Right lobe of liver (tissue), 6 donors: ENCODE measurements around the gene CDK14. TPM values are rescaled to one million over a fixed set of nuclear protein-coding genes. Genes with fewer than 3 reads are reported as not detected.
A peak's percentile ranks its signal among the peaks of the same experiment; 100 is the strongest.

Source experiments
- ATAC-seq, 4 donors: fragments of 200-7000 bp; cut with Tn5 transposase; one replicate each; pipeline ENCODE4 v1.9.1; 2020; ENCODE audit warnings: mild to moderate bottlenecking in 4 of 4, moderate library complexity in 4 of 4
- DNase-seq, 3 donors: peaks; one replicate each; pipeline ENCODE4 v3.0.0-alpha.2; 2020
- H3K27ac ChIP-seq, 3 donors: fragments of 200-600 bp; one replicate each; pipeline ENCODE4 v1.8.0; 2022
- H3K27me3 ChIP-seq, 2 donors: fragments of 200-600 bp; one replicate each; pipeline ENCODE4 v1.8.0; 2022
- H3K36me3 ChIP-seq, 4 donors: fragments of 200-600 bp; sonication (generic) in 1 of 4; one replicate each; pipeline versions ENCODE4 v1.5.1 to v1.8.0; 2017 to 2022; ENCODE audit warnings: control low read depth in 1 of 4
- H3K4me1 ChIP-seq, 4 donors: fragments of 200-600 bp; sonication (generic) in 1 of 4; one replicate each; pipeline versions ENCODE4 v1.5.1 to v1.8.0; 2017 to 2022; ENCODE audit warnings: control low read depth in 1 of 4
- H3K4me3 ChIP-seq, 3 donors: fragments of 200-600 bp; one replicate each; pipeline ENCODE4 v1.8.0; 2022
- H3K9me3 ChIP-seq, 4 donors: fragments of 200-600 bp; sonication (generic) in 1 of 4; one replicate each; pipeline versions ENCODE4 v1.5.1 to v1.8.0; 2017 to 2022; ENCODE audit warnings: control low read depth in 1 of 4
- POLR2A ChIP-seq: fragments of 450-650 bp; IDR thresholded peaks from one replicate; pipeline ENCODE4 v1.6.1; 2017; ENCODE audit warnings: antibody characterized with exemption, mild to moderate bottlenecking
- WGBS: methylation state at CpG from one replicate; pipeline ENCODE4 v1.1.6; 2018; ENCODE audit warnings: low coverage, low lambda C conversion rate; ENCODE audit not compliant: insufficient coverage; ENCODE audit errors: missing lambda C conversion rate; 5-methylcytosine and 5-hydroxymethylcytosine counted together
- intact Hi-C, 2 donors: fragments of 100-400 bp; cut with DNase I; formaldehyde crosslinking; loops; one replicate each; pipeline versions ENCODE4 v1.11.2 to v1.14.1; 2022
- total RNA-seq, 6 experiments: library from RNA; depleted of rRNA in 2 of 6; stranded (reverse); fragments of >200 nt in 2 of 6; fragmentation: NEBNext Ultra II Directional in 3 of 6; extraction: Animal tissue kit (Norgen Biotek cat#: 25700) in 3 of 6; gene quantifications; one replicate each; pipeline versions ENCODE4 v1.1.0 to v1.2.4, GENCODE V29; 2016 to 2023
- TF ChIP-seq, protein P1 (sequence below), 4 donors: fragments of 200-600 bp in 3 of 4; fragments of 450-650 bp in 1 of 4; IDR thresholded peaks; one replicate each; pipeline versions ENCODE4 v1.5.1 to v1.8.0; 2016 to 2022; ENCODE audit warnings: antibody characterized with exemption in 4 of 4, mild to moderate bottlenecking in 2 of 4
- donor health status: DM: no; HTN: yes; CAD: no.
- donor health status: DM: no; HTN: no; CAD: no.
- donor health status: DM: no; HTN: no; CAD: no.
- donor health status: DM: no; HTN: yes; CAD: no.
- donor health status: DM: no; HTN: yes; CAD: no.

Gene CDK14
- total RNA-seq, 6 experiments from 2014 or later, result 12.6 to 28.7 (median 17.9) TPM

- Histone ChIP-seq H3K4me1 (no peaks in the 10 kb centered on the region), H3K27ac (no peak overlapping the region), H3K4me3 (no peak overlapping the region), H3K36me3 (no peaks in the 10 kb centered on the region), H3K9me3 (no peaks in the 10 kb centered on the region), H3K27me3 (no peaks in the 10 kb centered on the region)
- TF ChIP-seq, protein P1, sequence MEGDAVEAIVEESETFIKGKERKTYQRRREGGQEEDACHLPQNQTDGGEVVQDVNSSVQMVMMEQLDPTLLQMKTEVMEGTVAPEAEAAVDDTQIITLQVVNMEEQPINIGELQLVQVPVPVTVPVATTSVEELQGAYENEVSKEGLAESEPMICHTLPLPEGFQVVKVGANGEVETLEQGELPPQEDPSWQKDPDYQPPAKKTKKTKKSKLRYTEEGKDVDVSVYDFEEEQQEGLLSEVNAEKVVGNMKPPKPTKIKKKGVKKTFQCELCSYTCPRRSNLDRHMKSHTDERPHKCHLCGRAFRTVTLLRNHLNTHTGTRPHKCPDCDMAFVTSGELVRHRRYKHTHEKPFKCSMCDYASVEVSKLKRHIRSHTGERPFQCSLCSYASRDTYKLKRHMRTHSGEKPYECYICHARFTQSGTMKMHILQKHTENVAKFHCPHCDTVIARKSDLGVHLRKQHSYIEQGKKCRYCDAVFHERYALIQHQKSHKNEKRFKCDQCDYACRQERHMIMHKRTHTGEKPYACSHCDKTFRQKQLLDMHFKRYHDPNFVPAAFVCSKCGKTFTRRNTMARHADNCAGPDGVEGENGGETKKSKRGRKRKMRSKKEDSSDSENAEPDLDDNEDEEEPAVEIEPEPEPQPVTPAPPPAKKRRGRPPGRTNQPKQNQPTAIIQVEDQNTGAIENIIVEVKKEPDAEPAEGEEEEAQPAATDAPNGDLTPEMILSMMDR (IDR thresholded peaks at IDR 0.05), result no peak
- 62% methylated on average over 6 of the region's 6 CpGs for WGBS
- peak in 3 of 4 donors; percentile 25 to 42 (median 36) for ATAC-seq
- DNase-seq, result no peak
- intact Hi-C loops, result no loop called here
Observed at GRCh38 chr7:91128683-91129348, 532.7 kb downstream of the CDK14 start.

GRCh38 chr7:91135300-91135699 is 539.2 kb downstream of the CDK14 start:
- Histone ChIP-seq H3K4me3 (no peak overlapping the region), H3K27ac (no peak overlapping the region), H3K4me1 (no peaks in the 10 kb centered on the region), H3K36me3 (no peaks in the 10 kb centered on the region), H3K27me3 (no peaks in the 10 kb centered on the region), H3K9me3 (no peaks in the 10 kb centered on the region)
- intact Hi-C loops, result no loop called here
- 83% methylated on average over 1 of the region's 3 CpGs for WGBS
- TF ChIP-seq, protein P1 (IDR thresholded peaks at IDR 0.05), result no peak
- TF ChIP-seq POLR2A, result no peak
- ATAC-seq (no peak), DNase-seq (no peak)

GRCh38 chr7:91135703-91136430 is 539.7 kb downstream of the CDK14 start:
- intact Hi-C loops, result no loop called here
- TF ChIP-seq, protein P1 (IDR thresholded peaks at IDR 0.05), result no peak
- no peak for TF ChIP-seq POLR2A
- 61% methylated on average over 4 of the region's 4 CpGs for WGBS
- H3K4me3 ChIP-seq, result no peak overlapping the region
- H3K27ac ChIP-seq, result no peak overlapping the region
- no peaks in the 10 kb centered on the region for H3K9me3 ChIP-seq
- no peaks in the 10 kb centered on the region for H3K36me3 ChIP-seq
- H3K27me3 ChIP-seq, result no peaks in the 10 kb centered on the region
- no peak for ATAC-seq
- H3K4me1 ChIP-seq, result no peaks in the 10 kb centered on the region
- DNase-seq, result no peak

GRCh38 chr7:91137153-91137787 is 541.1 kb downstream of the CDK14 start:
- Histone ChIP-seq H3K36me3 (no peaks in the 10 kb centered on the region), H3K9me3 (no peaks in the 10 kb centered on the region), H3K27me3 (no peaks in the 10 kb centered on the region), H3K27ac (no peak overlapping the region), H3K4me1 (no peaks in the 10 kb centered on the region), H3K4me3 (no peak overlapping the region)
- DNase-seq (no peak), ATAC-seq (no peak)
- 63% methylated on average over 3 of the region's 3 CpGs for WGBS
- intact Hi-C loops, result no loop called here
- TF ChIP-seq, protein P1 (IDR thresholded peaks at IDR 0.05), result no peak
- TF ChIP-seq POLR2A, result no peak
